ENCODE results near the gene TRIM15.
A peak's percentile ranks its signal among the peaks of the same experiment; 100 is the strongest.

DNA sequence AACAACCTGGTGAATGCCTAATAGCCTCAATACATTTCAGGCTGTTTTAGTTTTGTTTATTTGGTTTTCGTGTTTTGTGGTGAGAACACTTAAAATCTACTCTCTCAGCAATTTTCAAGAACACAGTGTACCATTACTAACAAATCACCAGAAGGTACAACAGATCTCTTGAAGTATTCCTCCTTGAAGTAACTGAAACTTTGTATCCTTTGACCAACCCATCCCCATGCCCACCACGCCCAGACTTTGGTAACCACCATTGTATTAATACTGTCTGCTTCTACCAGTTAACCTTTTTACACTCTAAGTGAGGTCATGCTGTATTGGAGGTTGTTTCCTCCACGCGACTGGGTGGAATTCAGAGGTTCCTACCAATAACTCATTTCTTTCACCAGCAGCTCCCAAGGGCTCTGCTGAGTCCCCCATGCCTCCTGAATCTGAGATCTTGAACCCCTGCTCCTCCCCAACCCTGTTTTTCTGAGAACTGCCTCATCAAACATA is 33.1 kb upstream of the TRIM15 start:
- TF ChIP-seq EZH2 (IDR thresholded peaks at IDR 0.05; ENCODE audit: insufficient read depth, poor library complexity, severe bottlenecking) (peak; percentile 52), EZH2phosphoT487 (IDR thresholded peaks at IDR 0.05; ENCODE audit: insufficient read depth, low read depth) (no peak)

Data from GM23248 (cell line).